Sigmoid colon (tissue), 7 donors: ENCODE measurements around the gene KLHL40. TPM values are rescaled to one million over a fixed set of nuclear protein-coding genes. Genes with fewer than 3 reads are reported as not detected.

Source experiments
- DNase-seq: peaks from one replicate; pipeline ENCODE4 v3.0.0-alpha.2; 2019
- H3K27ac ChIP-seq, 4 donors: fragments of 200-600 bp; sonication (generic); one replicate each; pipeline ENCODE4 v1.5.1; 2016 to 2019; ENCODE audit warnings: mild to moderate bottlenecking in 1 of 4
- H3K27me3 ChIP-seq, 3 donors: fragments of 200-600 bp; sonication (generic); one replicate each; pipeline ENCODE4 v1.5.1; 2019; ENCODE audit warnings: mild to moderate bottlenecking in 1 of 3
- H3K36me3 ChIP-seq, 4 donors: fragments of 200-600 bp; sonication (generic); one replicate each; pipeline ENCODE4 v1.5.1; 2016 to 2019
- H3K4me1 ChIP-seq, 4 donors: fragments of 200-600 bp; sonication (generic); one replicate each; pipeline ENCODE4 v1.5.1; 2017 to 2019
- H3K4me3 ChIP-seq, 4 donors: fragments of 200-600 bp; sonication (generic); one replicate each; pipeline ENCODE4 v1.5.1; 2017 to 2019; ENCODE audit warnings: mild to moderate bottlenecking in 2 of 4, moderate library complexity in 1 of 4
- H3K9me3 ChIP-seq, 4 donors: fragments of 200-600 bp in 3 of 4; sonication (generic) in 3 of 4; one replicate each; pipeline versions ENCODE4 v1.5.1 to v1.6.1; 2013 to 2019
- CTCF ChIP-seq, 4 experiments: fragments of 450-650 bp in 3 of 4; fragments of 200-600 bp in 1 of 4; IDR thresholded peaks; one replicate each; pipeline ENCODE4 v1.5.1; 2016 to 2019; ENCODE audit warnings: antibody characterized with exemption in 4 of 4, mild to moderate bottlenecking in 3 of 4, moderate library complexity in 2 of 4
- EP300 ChIP-seq, 4 donors: sonication (generic); formaldehyde crosslinking; IDR thresholded peaks; one replicate each; pipeline ENCODE4 v1.6.1; 2017; ENCODE audit warnings: antibody characterized with exemption in 4 of 4
- POLR2A ChIP-seq, 2 donors: fragments of 450-650 bp; IDR thresholded peaks; one replicate each; pipeline ENCODE4 v1.6.1; 2016; ENCODE audit warnings: antibody characterized with exemption in 2 of 2, mild to moderate bottlenecking in 2 of 2, moderate library complexity in 2 of 2
- POLR2AphosphoS5 ChIP-seq, 4 donors: sonication (generic); formaldehyde crosslinking; IDR thresholded peaks; one replicate each; pipeline ENCODE4 v1.6.1; 2017; ENCODE audit warnings: antibody characterized with exemption in 4 of 4
- WGBS, 2 donors: extraction: QIAGEN DNeasy Blood & Tissue Kit; methylation state at CpG; one replicate each; pipeline ENCODE4 v1.1.7; 2013; 5-methylcytosine and 5-hydroxymethylcytosine counted together
- intact Hi-C: fragments of 100-400 bp; cut with DNase I; formaldehyde crosslinking; loops from one replicate; pipeline ENCODE4 v1.15.1; 2023
- polyA plus RNA-seq, 3 donors: library from polyadenylated mRNA; stranded (reverse); fragments of 200-250 nt; gene quantifications; one replicate each; pipeline ENCODE4 v1.2.3, GENCODE V29; 2013
- total RNA-seq, 4 donors: library from RNA; depleted of rRNA; stranded (reverse); fragments of >200 nt; gene quantifications; one replicate each; pipeline ENCODE4 v1.1.0, GENCODE V29; 2016
- donor health status: healthy with polysubstance abuse.
- donor health status: Bipolar disorder and iron deficiency.
- donor health status: healthy.

KLHL40 gene
- total and polyA plus RNA-seq, 7 donors, result under 0.01 TPM; not detected in 6

DNA sequence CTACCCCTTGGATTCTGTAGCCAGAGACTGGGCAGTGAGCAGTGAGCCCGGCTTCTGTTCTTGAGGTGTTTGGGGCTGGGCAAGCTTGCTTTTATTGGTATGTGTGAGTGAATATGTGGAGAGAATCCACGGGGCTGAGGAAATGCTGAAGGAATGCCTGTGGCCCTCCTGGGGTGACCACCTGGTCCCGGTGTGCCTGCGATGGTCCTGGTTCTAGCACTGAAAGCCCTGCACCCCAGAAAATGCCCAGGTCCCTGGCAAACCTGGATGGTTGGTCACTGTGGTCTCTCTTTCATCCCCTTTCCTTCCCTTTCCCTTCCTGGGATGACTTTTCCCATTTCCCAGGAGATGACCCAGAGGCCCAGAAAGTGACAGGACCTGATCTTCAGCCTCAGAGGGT lies 27.7 kb upstream of the KLHL40 start:
- Histone ChIP-seq H3K4me3 (no peak overlapping the region), H3K27ac (peak overlapping the region in 3 of 4 donors; percentile 3 to 98 (median 93)), H3K27me3 (no peaks in the 10 kb centered on the region), H3K36me3 (peaks cover 0 to 26% (median 4%) of the 10 kb centered on the region in 4 donors), H3K4me1 (peaks cover 0 to 71% (median 57%) of the 10 kb centered on the region in 4 donors), H3K9me3 (no peaks in the 10 kb centered on the region)
- WGBS, 2 donors, result 81 to 87% methylated on average over 4 of the region's 4 CpGs
- TF ChIP-seq CTCF (IDR thresholded peaks at IDR 0.05) (no peak), EP300 (IDR thresholded peaks at IDR 0.05) (no peak), POLR2AphosphoS5 (IDR thresholded peaks at IDR 0.05) (no peak), POLR2A (IDR thresholded peaks at IDR 0.05) (no peak)
- no peak for DNase-seq
- intact Hi-C loops, result no loop called here

- peak overlapping the region; percentile 3 to 93 (median 42) for H3K27ac ChIP-seq
- H3K4me1 ChIP-seq, result peaks cover 0 to 65% (median 51%) of the 10 kb centered on the region in 4 donors
- peaks cover 0 to 26% (median 4%) of the 10 kb centered on the region in 4 donors for H3K36me3 ChIP-seq
Measured at GRCh38 chr3:42658091-42658770, 27.1 kb upstream of the KLHL40 start.

GRCh38 chr3:42658771-42659390 lies 26.5 kb upstream of the KLHL40 start:
- WGBS, 2 donors, result 80 to 86% methylated on average over 22 of the region's 22 CpGs
- TF ChIP-seq POLR2A (IDR thresholded peaks at IDR 0.05), result no peak
- TF ChIP-seq CTCF (IDR thresholded peaks at IDR 0.05), result no peak
- no peak for TF ChIP-seq EP300 (IDR thresholded peaks at IDR 0.05)
- TF ChIP-seq POLR2AphosphoS5 (IDR thresholded peaks at IDR 0.05), result no peak
- Histone ChIP-seq H3K4me3 (no peak overlapping the region), H3K27ac (peak overlapping the region in 3 of 4 donors; percentile 45 to 93 (median 61)), H3K36me3 (peaks cover 0 to 26% (median 4%) of the 10 kb centered on the region in 4 donors), H3K4me1 (peaks cover 0 to 61% (median 48%) of the 10 kb centered on the region in 4 donors), H3K9me3 (no peaks in the 10 kb centered on the region), H3K27me3 (no peaks in the 10 kb centered on the region)
- no peak for DNase-seq
- intact Hi-C loops, result no loop called here

More at GRCh38 chr3:42658091-42658770, 27.1 kb upstream of the KLHL40 start:
- DNase-seq, result peak; percentile 68
- TF ChIP-seq POLR2A (IDR thresholded peaks at IDR 0.05) (no peak), POLR2AphosphoS5 (IDR thresholded peaks at IDR 0.05) (no peak), CTCF (IDR thresholded peaks at IDR 0.05) (no peak), EP300 (IDR thresholded peaks at IDR 0.05) (no peak)
- intact Hi-C loops, result no loop called here
- no peak overlapping the region for H3K4me3 ChIP-seq
- no peaks in the 10 kb centered on the region for H3K9me3 ChIP-seq
- no peaks in the 10 kb centered on the region for H3K27me3 ChIP-seq
- 90 to 91% methylated on average over 34 of the region's 34 CpGs for WGBS, 2 donors

GRCh38 chr3:42659451-42660130 lies 25.7 kb upstream of the KLHL40 start:
- no peaks in the 10 kb centered on the region for H3K9me3 ChIP-seq
- H3K27me3 ChIP-seq, result no peaks in the 10 kb centered on the region
- intact Hi-C loops, result no loop called here
- H3K36me3 ChIP-seq, result peaks cover 0 to 26% (median 4%) of the 10 kb centered on the region in 4 donors
- no peak for TF ChIP-seq POLR2AphosphoS5 (IDR thresholded peaks at IDR 0.05)
- no peak for TF ChIP-seq EP300 (IDR thresholded peaks at IDR 0.05)
- no peak overlapping the region for H3K4me3 ChIP-seq
- peak; percentile 64 for DNase-seq
- WGBS, 2 donors, result 88 to 90% methylated on average over 25 of the region's 25 CpGs
- H3K27ac ChIP-seq, result peak overlapping the region; percentile 27 to 93 (median 53)
- peaks cover 0 to 61% (median 48%) of the 10 kb centered on the region in 4 donors for H3K4me1 ChIP-seq
